HG03469 (cell line): ENCODE measurements around the gene LDLRAD4.
"Not testable (repeated sequence)": the region's sequence is repeated elsewhere in the genome, so short reads cannot be mapped to it uniquely, and the experiment has no call there.

Experiments used
- ATAC-seq: cut with Tn5 transposase; IDR thresholded peaks from one replicate; pipeline ENCODE4 v1.9.1; 2021; ENCODE audit warnings: mild to moderate bottlenecking, moderate library complexity, moderate number of reproducible peaks; ENCODE audit not compliant: unreplicated experiment

The LDLRAD4 gene

DNA sequence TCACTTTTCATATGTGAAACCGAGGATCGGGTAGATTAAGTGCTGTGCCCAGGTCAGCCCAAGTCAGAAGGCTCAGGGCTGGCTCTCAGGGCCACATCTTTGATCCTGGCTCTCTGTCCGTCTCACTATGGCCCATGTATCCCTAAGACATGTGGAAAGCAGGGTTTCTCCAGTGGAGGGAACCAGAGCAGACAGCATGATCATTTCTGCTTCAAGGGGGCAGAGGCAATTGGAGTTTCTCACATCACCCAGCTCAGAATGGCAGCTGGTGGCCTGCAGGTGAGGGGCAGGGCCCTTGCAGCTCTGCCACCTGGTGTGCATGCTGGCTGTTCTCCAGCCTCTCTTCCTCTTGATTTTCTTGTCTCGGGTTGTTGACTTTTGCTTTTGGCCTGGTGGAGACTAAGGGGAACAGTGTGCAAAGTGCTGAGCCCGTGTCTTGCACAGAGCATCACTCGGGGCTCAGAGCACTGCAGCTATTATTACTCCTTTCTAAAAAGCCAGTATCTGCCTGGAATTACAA is 27.0 kb downstream of the LDLRAD4 start:
- no peak for ATAC-seq

GRCh38 chr18:13246121-13246520 is 27.6 kb downstream of the LDLRAD4 start:
- no peak for ATAC-seq

DNA sequence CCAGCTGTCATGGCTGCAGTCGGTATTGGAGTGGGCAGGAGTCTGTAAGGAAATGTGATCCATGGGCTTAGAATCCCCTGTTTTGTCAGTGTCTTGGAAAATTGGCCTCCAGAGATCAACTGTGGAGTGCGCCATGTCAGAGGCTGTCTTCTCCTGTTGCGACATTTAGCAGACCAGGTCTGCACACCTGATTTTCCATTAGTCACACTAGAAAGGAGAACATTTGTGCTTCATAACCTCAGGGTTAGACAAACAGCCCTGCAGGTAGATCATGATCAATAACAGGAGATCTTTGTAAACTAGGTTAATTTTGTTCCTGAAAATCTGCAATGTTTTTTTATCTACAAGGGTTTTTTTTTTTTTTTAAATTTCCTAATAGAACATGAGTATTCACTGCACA is 28.0 kb downstream of the LDLRAD4 start:
- no peak for ATAC-seq

DNA sequence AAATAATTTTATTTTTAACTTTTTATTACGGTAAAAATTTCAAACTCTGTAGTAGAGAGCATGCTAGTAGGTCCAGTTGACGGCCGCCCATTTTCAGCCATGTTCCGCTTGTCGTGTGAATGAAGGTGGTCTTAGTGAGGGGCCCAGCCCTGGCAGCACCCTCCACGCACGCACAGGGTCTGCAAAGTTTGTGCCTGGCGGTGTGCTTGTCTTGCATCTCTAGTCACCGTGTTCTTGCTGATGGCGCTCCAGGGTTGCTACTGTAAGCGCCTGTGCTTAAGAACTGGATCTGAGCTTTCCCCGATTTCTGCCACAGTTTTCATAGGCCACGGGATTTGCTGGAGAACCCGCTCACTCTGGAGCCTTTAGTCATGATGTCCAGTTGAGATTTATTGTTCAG is 28.9 kb downstream of the LDLRAD4 start:
- ATAC-seq = no peak

- no peak for ATAC-seq
Measured at GRCh38 chr18:13252686-13253410, 34.3 kb downstream of the LDLRAD4 start.

GRCh38 chr18:13253786-13254688 is 35.5 kb downstream of the LDLRAD4 start:
- ATAC-seq = no peak

DNA sequence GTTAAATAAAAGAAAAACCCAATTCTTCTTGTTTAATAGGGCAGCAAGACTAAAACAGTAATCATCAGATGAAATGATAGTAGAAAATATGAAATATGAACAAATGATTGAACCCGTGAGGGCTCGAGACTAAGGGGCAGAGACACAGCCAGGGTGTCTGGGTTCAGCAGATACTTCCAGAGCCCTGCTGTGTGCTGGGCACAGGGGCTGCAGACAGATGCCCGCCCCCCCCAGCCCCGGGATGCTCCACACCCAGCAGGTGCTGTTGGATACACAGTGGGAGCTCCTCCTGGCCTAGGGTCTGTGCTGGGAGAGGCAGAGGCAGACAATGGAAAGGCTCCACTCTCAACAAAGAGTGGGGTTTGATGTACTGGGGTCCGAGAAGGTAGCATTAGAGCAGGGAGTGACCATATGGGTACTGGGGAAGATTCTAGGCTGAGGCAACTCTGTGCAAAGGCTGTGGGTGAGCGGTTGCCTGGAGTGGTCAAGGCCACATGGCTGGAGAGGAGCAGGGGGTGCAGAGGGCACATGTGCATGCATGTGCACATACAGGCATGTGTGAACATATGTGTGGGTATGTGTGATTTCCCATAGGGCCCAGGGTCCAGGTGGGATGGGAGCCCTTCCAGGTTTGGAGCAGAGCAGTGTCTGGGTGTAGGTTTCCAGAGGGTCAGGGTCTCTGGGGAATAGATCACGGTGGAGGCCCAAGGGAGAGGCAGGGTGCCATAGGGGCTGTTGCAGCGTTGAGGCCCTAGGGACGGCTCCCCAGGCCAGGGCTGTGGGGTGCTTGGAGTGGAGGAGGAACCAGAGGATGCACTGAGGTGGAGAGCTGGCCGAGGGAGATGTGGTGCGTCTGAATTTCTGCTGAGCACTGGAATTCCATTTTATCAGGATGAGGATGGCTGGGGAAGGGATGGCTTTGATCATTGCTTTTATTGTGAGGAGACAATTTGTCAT is 36.7 kb downstream of the LDLRAD4 start:
- no peak for ATAC-seq

GRCh38 chr18:13256444-13257305 is 38.1 kb downstream of the LDLRAD4 start:
- no peak for ATAC-seq

DNA sequence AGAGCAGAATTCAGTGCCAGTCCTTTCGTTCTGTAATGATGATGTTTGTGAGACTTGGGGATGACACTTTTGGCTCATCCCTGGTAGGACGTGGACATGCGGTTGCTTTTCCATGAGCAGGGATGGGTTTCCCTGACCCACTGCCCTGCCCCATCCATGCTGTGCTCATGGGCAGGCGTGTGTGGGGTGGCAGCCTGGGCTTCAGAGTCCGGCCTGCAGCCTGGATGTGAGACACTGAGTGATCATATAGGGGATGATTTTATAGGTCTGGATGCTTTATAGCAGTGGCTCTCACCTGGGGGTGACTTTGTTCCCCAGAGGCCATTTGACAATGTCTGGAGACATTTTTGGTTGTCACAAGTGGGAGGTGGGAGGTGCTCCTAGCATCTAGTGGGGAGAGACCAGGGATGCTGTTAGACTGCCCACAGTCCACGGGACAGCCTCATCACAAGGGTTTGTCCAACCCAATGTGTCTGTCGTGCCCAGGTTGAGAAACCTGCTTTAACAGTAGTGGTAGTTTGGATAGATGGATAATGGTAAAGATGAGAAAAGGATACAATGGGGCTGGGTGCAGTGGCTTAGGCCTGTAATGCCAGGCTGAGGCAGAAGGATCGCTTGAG is 38.9 kb downstream of the LDLRAD4 start:
- no peak for ATAC-seq

GRCh38 chr18:13258921-13259320 is 40.4 kb downstream of the LDLRAD4 start:
- ATAC-seq = no peak

DNA sequence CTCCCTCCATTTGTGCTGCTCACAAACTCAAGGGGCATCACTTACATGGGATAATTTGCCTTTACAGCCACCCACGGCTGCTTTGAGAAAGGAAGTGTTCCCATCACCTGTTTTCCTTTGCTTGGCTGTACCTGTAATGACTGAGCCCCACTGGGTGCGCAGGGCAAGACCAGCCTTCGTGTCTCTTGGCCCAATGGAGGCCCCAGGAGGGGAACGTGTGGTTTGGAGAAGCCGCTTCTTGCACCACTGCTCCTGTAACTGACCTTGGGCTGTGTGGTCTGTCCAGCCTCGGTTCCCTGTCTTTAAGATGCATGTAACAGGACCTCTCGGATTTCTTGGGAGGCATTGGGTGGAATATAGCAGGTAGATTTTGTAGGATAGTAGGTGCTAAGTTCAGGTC is 41.1 kb downstream of the LDLRAD4 start:
- ATAC-seq = no peak

- ATAC-seq = no peak
Measured at GRCh38 chr18:13260197-13260934, 41.8 kb downstream of the LDLRAD4 start.

DNA sequence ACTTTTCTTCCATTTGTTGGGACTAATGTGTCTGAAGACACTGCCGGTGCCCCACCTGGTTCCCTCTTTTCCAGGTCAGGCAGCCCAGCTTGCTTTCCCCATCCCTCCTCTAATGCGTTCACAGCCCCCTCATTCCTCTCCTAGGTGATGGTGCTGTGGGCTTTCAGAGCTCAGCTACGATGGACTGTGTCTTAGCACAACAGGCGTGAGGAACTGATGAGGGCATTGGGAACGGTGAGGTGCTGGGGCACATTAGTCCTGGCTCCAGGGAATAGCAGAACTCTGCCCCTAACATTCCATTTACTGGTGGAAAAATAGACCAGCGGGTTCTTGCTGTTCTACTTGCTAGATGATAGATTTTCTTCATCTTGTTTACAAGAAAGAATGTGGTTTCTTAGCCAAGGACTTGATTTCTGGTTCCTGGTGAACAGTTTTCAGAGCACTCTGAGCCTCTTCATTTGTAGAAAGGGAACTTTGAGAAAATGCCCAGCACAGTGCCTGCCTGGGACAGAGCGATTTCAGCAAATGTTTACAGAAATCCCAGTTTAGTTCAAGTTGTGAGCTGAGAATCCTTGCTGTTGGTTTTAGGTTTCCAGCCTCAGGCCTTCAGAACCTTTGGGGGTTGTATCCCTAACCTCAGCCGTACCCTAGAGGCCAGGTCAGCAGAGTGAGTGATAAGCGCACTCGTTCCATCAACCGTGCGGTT is 42.5 kb downstream of the LDLRAD4 start:
- ATAC-seq = no peak

GRCh38 chr18:13261661-13262357 is 43.2 kb downstream of the LDLRAD4 start:
- ATAC-seq = no peak

GRCh38 chr18:13262358-13262680 is 43.8 kb downstream of the LDLRAD4 start:
- ATAC-seq = not testable (repeated sequence)

DNA sequence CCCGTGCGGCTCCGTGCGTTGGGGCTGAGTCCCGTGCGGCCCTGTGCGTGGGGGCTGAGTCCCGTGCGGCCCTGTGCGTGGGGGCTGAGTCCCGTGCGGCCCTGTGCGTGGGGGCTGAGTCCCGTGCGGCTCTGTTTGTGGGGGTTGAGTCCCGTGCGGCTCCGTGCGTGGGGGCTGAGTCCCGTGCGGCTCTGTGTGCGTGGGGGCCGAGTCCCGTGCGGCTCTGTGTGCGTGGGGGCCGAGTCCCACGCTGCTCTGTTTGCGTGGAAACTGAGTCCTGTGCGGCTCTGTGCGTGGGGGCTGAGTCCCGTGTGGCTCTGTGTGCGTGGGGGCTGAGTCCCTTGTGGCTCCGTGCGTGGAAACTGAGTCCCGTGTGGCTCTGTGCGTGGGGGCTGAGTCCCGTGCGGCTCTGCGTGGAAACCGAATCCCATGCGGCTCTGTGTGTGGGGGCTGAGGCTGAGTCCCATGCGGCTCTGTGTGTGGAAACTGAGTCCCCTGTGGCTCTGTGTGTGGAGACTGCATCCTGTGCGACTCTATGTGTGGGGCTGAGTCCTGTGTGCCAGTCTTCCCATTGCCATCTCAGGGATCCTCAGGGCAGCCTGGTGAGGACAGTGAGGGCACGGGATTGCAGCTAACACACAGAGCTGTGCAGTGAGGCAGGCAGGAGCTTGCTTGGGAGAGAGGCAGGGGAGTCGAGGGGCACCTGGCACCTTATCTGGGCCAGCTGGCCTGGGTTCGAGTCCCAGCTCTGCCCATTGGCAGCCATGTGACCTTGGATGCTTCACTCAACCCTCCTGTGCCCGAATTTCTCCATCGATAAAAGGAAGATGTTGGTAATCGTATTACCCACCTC is 44.5 kb downstream of the LDLRAD4 start:
- ATAC-seq = no peak
